ENCODE measurements around the gene ZNF134.

- no peak for TF ChIP-seq TAF1 (IDR thresholded peaks at IDR 0.05; ENCODE audit: borderline replicate concordance, low read depth, low read length)
- no peak for TF ChIP-seq POLR2A (IDR thresholded peaks at IDR 0.05; ENCODE audit: low read depth, low read length)
These were observed 27.7 kb downstream of the ZNF134 start for GRCh38 chr19:57641715-57642234.
